Heart left ventricle (tissue), 13 donors: ENCODE data around the gene ZNF195.
"Not testable (repeated sequence)": the region's sequence is repeated elsewhere in the genome, so short reads cannot be mapped to it uniquely, and the experiment has no call there.

ENCODE experiments used
- CTCF ChIP-seq, 12 donors: fragments of 200-600 bp; sonication (generic) in 4 of 12; IDR thresholded peaks; one replicate each; pipeline versions ENCODE4 v1.5.0 to v1.8.0; 2018 to 2022; ENCODE audit warnings: antibody characterized with exemption in 12 of 12, mild to moderate bottlenecking in 5 of 12
- POLR2A ChIP-seq, 2 donors: fragments of 450-650 bp; IDR thresholded peaks; one replicate each; pipeline ENCODE4 v1.6.1; 2017; ENCODE audit warnings: antibody characterized with exemption in 2 of 2, mild to moderate bottlenecking in 2 of 2, moderate library complexity in 2 of 2
- donor health status: ischemic (EF 13 %, LVEDD 7.1; RV severe dilation, severe dysfunction).
- donor health status: DM: no; HTN: yes; CAD: no.
- donor health status: DM: no; HTN: no; CAD: no.
- donor health status: ischemic (EF 25% LVEDD 6.9; RV normal size, moderate dysfunction).
- donor health status: ischemic (EF 25% LVEDD 5.7; RV mildly dilated, moderate dysfunction).
- donor health status: ischemic (EF 35%, LVEDD 5.7; RV mildly dilated, moderate dysfunction).
- donor health status: nonischemic (EF 11% LVEDD 7.7; RV severe dilation, severe dysfunction).
- donor health status: DM: yes; HTN: yes; CAD: no.
- donor health status: PGD.
- donor health status: ischemic (EF 29% LVEDD 5.4; RV normal size, mild dysfunction).
- donor health status: nonischemic (EF 23%, LVEDD 6.1; RV moderate dilation, normal function).

GRCh38 chr11:3417047-3417446 is 38.1 kb upstream of the ZNF195 start:
- peak; percentile 22 to 56 (median 41) for TF ChIP-seq CTCF (IDR thresholded peaks at IDR 0.05)
- not testable (repeated sequence) for TF ChIP-seq POLR2A (IDR thresholded peaks at IDR 0.05)
